Measurements from ENCODE around the gene RHEBL1. TPM values are rescaled to one million over a fixed set of nuclear protein-coding genes. Genes with fewer than 3 reads are reported as not detected.

Gene RHEBL1
- total and polyA plus RNA-seq, 2 of the 8 experiments (the other 6 are each of a cell fraction or from before 2014, with no cell fraction given), result 7.5 to 9.4 TPM

DNA sequence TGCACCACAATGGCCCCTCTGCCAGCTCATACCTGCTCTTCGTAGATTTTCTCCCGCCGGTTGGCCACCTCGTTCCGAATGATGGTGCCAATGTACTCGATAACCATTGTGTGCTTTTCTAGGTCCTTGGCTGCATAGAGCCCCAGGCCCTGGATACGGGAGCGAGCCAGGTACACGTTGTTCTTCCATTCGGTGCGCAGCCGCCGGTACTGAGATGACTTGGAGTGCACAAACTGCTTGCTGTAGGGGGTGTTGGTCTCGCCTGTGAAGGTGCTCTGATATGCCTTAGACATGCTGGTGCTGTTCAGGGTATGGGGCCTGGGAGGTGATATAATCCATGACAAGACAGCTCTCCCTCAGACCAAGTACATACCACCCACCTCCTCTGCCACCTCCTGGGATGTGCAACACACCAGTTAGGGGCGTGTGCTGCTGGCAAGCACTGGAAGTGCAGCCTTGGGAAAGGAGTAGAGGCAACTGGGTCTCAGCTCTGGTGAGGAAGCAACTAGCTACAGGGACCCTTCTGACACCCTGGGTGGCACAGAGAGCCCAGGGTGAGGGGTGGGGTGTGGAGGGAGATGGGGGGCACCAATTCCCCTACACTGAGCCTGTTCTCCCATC is 47.1 kb downstream of the RHEBL1 start:
- Histone ChIP-seq H3K9me3 (ENCODE audit: insufficient read depth in 2 of 2, low read depth in 1 of 2, low read length in 1 of 2) (no peaks in the 10 kb centered on the region), H2AFZ (ENCODE audit: low read length) (no peak overlapping the region), H4K5ac (ENCODE audit: insufficient read length, low read depth, low read length) (no peak overlapping the region), H3K79me2 (ENCODE audit: control insufficient read depth in 1 of 2, insufficient read depth in 2 of 2, low read length in 2 of 2) (no peaks in the 10 kb centered on the region), H3K36me3 (ENCODE audit: control insufficient read depth in 2 of 4, insufficient read depth in 4 of 4, low read length in 3 of 4) (peaks cover 20 to 59% (median 45%) of the 10 kb centered on the region in 4 experiments; a peak in 7 of 8 replicates), H3K4me1 (replicated peaks in 1 of 4; ENCODE audit: control insufficient read depth in 3 of 4, insufficient read depth in 4 of 4, low read length in 3 of 4) (peaks cover 0 to 4% (median 1%) of the 10 kb centered on the region in 4 experiments; a peak in 4 of 7 replicates), H2BK5ac (ENCODE audit: low read depth, low read length) (no peak overlapping the region), H4K91ac (replicated peaks; ENCODE audit: insufficient read length, low read length) (no peak overlapping the region), H3K18ac (ENCODE audit: extremely low read depth, low read length) (no peak overlapping the region), H2AK5ac (ENCODE audit: low read depth, low read length) (no peak overlapping the region), H3K4ac (replicated peaks; ENCODE audit: insufficient read length, low read depth, low read length) (no peak overlapping the region), H3K27me3 (replicated peaks in 1 of 4; ENCODE audit: control insufficient read depth in 3 of 4, extremely low read depth in 1 of 4, insufficient read depth in 3 of 4, low read length in 3 of 4) (no peaks in the 10 kb centered on the region), H2BK15ac (ENCODE audit: low read length) (no peak overlapping the region), H3K79me1 (ENCODE audit: low read depth, low read length) (no peaks in the 10 kb centered on the region; the same call in 1 of the 2 replicates), H2BK120ac (replicated peaks; ENCODE audit: low read depth, low read length) (no peak overlapping the region), H3K56ac (replicated peaks; ENCODE audit: insufficient read length, low read depth, low read length) (no peak overlapping the region), H2BK20ac (ENCODE audit: low read length) (no peak overlapping the region), H3K9ac (replicated peaks in 1 of 4; ENCODE audit: extremely low read depth in 1 of 4, low read depth in 3 of 4, low read length in 3 of 4) (no peak overlapping the region), H3K23me2 (ENCODE audit: low read depth, low read length) (peaks cover 7% of the 10 kb centered on the region), H3K4me2 (ENCODE audit: insufficient read depth in 1 of 2, low read depth in 2 of 2, low read length in 2 of 2) (no peak overlapping the region), H4K8ac (ENCODE audit: extremely low read depth, insufficient read depth, low read length) (no peak overlapping the region; the same call in 1 of the 2 replicates), H2BK12ac (ENCODE audit: low read depth, low read length) (no peak overlapping the region), H3K27ac (ENCODE audit: low read depth, low read length) (no peak overlapping the region), H3K14ac (ENCODE audit: insufficient read length) (no peak overlapping the region), H4K20me1 (replicated peaks in 1 of 2; ENCODE audit: control insufficient read depth in 1 of 2, insufficient read depth in 2 of 2, low read length in 2 of 2) (peaks cover 3 to 8% of the 10 kb centered on the region in 2 experiments), H3K4me3 (ENCODE audit: extremely low read depth in 1 of 4, insufficient read depth in 2 of 4, low read depth in 3 of 4, low read length in 4 of 4) (no peak overlapping the region), H3K23ac (ENCODE audit: insufficient read length) (no peak overlapping the region)
- FAIRE-seq (no peak), DNase-seq (ENCODE audit: low read depth in 1 of 2, low spot score in 2 of 2) (no peak)
- ChIA-PET POLR2A (ENCODE audit: partially characterized antibody) (interaction anchor here (1.3 to 22.2 kb wide), 2 partner anchors 18 to 33 kb away, joined by 3 to 339 read pairs; no protein-coding TSS in a partner anchor), CTCF (ENCODE audit: partially characterized antibody) (interaction anchor here (0.9 to 4.9 kb wide), 5 partner anchors 9 to 98 kb away, joined by 3 to 34 read pairs (median 7); no protein-coding TSS in a partner anchor)
- TF ChIP-seq SP1 (IDR thresholded peaks at IDR 0.05; ENCODE audit: low read depth, low read length) (no peak), RAD21 (IDR thresholded peaks at IDR 0.05 in 1 of 2, conservative IDR thresholded peaks at IDR 0.05 in 1 of 2; ENCODE audit: low read depth in 2 of 2, low read length in 2 of 2) (no peak), RNF2 (IDR thresholded peaks at IDR 0.05; ENCODE audit: borderline replicate concordance, low read depth, low read length, missing control alignments, poor library complexity, severe bottlenecking) (no peak), SP4 (IDR thresholded peaks at IDR 0.05; ENCODE audit: low read length) (no peak), CBX5 (IDR thresholded peaks at IDR 0.05; ENCODE audit: low read depth, low read length) (no peak), POLR2A (IDR thresholded peaks at IDR 0.05; ENCODE audit: control extremely low read depth in 1 of 2, low read depth in 2 of 2, low read length in 2 of 2) (no peak), TBP (IDR thresholded peaks at IDR 0.05; ENCODE audit: low read depth, low read length) (no peak)
- TF ChIP-seq, protein P1, sequence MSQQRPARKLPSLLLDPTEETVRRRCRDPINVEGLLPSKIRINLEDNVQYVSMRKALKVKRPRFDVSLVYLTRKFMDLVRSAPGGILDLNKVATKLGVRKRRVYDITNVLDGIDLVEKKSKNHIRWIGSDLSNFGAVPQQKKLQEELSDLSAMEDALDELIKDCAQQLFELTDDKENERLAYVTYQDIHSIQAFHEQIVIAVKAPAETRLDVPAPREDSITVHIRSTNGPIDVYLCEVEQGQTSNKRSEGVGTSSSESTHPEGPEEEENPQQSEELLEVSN (IDR thresholded peaks at IDR 0.05), result no peak
- 96% methylated on average over 15 of the region's 15 CpGs; no CpG with 5 or more reads in 1 of the 2 experiments for WGBS, 2 experiments (ENCODE audit: extremely low coverage in 1 of 2, insufficient coverage in 1 of 2, insufficient read length in 1 of 2, insufficient replicate concordance in 2 of 2, low coverage in 1 of 2, low lambda C conversion rate in 2 of 2, missing lambda C conversion rate in 1 of 2)

All from H1 (cell line).